GM19452 (cell line): ENCODE data around the gene TRAF3.

Experiments used
- ATAC-seq: cut with Tn5 transposase; IDR thresholded peaks from one replicate; pipeline ENCODE4 v1.9.1; 2021; ENCODE audit not compliant: unreplicated experiment

Gene TRAF3

DNA sequence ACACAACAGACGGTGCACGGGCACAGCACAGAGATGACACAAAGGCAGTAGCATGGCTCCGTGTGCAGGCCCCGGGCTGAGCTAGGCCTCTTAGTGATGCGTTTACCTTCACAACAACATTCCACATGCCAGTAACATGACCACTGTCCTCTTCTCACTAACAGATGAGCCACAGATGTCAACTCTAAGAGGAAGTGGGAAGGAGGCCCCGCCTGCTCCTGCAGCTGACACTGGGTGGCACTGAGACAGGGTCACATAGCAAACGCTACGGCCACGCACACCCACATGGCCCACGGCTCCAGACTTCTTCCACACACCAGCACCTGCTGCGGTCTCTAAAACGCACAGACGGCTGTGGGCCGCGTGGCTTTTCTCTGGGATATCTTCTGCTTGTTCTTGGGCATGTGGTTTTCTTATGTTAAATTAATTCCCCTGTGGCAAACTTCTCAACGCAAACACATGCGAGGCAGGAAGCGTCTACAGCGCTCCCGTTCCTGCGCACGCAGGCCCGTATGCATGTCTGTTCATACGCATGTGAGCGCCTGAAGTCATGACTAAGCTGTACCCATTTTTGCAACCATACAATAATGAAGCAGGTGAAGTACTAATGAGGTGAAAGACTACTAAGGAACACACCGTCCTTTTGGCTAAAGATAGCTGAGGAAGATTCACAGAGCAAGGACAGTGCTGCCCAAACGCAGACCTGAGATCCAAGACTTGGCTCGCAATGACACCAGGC, 172.0 kb downstream of the TRAF3 start:
- ATAC-seq = peak; percentile 53

DNA sequence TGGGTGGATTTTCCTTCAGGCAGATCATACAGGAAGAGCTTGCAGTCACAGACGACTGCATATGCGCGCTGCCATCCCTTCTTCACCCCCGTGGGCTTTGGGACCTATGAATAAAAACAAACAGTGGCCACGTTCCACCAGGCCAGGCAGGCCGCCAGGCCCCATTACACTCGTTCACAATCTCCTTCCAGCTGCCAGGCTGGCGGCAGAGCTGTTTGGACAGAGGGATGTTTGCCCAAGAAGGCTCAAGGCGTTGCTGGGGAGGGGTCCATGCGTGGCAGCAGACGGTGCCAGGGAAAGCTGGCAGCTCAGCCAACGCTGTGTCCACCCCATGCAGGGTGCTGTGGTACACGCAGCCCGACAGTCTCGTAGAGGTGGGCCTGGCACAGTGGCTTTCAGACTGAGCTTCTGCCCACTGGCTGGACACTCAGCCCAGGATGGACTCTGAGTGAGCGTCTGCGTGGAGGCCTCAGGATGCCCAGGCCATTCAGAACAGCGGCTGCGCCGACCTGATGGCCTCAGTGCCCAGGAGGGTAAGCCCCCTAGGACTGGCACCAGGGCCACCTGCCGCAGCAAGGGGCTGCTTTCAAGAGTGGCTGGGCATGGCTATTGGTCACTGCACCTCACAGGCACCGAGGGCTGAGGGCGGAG, 172.7 kb downstream of the TRAF3 start:
- ATAC-seq = no peak

DNA sequence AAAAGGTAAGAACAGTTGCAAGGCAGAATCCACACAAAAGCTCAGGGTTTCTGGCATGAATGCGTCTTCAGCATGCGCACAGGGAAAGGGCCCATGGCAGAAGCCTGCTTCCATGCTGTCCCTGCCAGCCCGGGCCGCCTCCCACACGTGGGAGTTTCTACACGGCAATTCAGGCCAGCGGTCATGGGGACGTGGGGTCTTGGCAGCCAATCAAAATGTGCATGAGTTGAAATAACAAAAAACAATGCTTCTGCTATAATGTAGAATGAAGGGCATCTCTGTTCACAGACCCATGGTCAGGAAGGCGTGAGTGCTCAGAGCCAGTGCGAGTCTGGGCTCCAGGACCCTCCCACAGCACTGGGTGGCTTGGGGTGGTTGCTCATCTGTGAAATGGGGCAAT, 173.8 kb downstream of the TRAF3 start:
- ATAC-seq = no peak

DNA sequence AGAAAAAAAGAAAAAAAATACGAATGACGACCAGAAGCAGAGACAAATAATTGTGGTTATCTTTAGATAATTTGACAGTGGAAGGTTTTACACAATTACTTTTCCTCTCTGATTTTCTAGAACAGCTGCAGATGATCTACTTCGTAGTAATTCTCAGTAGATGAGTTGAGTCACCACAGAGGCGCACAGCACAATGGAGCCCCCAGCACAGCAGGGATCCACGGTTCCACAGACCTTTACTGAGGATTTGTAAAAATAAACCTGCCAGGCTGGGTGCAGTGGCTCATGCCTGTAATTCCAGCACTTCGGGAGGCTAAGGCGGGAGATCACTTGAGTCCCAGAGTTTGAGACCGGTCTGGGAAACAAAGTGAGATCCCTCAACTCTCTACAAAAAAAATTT, 174.6 kb downstream of the TRAF3 start:
- ATAC-seq = no peak

- no peak for ATAC-seq
These were observed 175.0 kb downstream of the TRAF3 start for GRCh38 chr14:102952276-102952675.

- no peak for ATAC-seq
These were observed 175.9 kb downstream of the TRAF3 start for GRCh38 chr14:102953100-102953499.

GRCh38 chr14:102954081-102954789, 177.0 kb downstream of the TRAF3 start:
- no peak for ATAC-seq

- no peak for ATAC-seq
These were observed 178.6 kb downstream of the TRAF3 start for GRCh38 chr14:102955636-102956408.

GRCh38 chr14:102957222-102957621, 180.0 kb downstream of the TRAF3 start:
- ATAC-seq = no peak

DNA sequence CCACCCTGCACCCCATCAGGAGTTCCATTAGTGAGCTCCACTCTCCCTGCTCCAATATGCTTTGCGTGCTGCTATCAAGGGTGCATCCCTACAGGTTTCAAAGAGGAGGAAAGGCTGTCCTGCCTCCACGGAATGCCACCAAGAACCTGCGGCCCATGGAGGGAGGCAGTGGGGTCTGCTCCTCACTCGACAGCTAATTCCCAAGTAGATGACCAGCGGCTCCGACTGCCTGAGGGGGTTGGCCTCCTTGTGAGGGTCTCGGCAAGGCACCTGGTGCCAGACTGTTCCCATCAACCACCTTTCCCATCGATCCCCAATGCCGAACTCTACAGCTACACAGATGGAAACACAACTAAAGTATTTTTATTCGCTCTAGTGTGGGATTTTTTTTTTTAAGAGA, 181.2 kb downstream of the TRAF3 start:
- ATAC-seq = no peak
